Activated CD8-positive, alpha-beta memory T cell treated with anti-CD3 and anti-CD28 coated beads for 24 hours (primary cell): ENCODE results near the gene RAB44.

Experiments used
- DNase-seq: peaks from one replicate; pipeline ENCODE4 v3.0.0-alpha.2; 2020

Gene RAB44

DNA sequence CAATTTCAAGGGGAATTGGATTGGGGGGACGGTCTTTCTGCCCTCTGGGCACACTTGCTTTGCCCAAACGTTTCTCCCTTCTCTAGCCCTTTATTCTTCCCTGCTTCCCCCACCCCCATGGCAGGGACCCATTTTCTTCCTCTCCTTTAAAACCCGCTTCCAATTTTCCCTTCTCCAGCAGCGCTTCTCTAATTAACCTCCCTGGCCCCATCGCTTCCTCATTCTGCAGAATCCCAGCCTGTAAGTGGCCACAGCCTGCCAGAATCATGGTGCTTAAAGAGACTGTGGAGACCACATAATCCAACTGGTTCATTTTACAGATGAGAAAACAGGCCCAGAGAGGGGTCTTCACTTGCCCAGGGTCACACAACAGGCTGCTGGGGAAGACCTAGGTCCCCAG lies 80.2 kb downstream of the RAB44 start:
- no peak for DNase-seq

- DNase-seq = no peak
Measured at GRCh38 chr6:36779227-36779626, 81.6 kb downstream of the RAB44 start.

- no peak for DNase-seq
Measured at GRCh38 chr6:36780442-36781177, 83.0 kb downstream of the RAB44 start.

DNA sequence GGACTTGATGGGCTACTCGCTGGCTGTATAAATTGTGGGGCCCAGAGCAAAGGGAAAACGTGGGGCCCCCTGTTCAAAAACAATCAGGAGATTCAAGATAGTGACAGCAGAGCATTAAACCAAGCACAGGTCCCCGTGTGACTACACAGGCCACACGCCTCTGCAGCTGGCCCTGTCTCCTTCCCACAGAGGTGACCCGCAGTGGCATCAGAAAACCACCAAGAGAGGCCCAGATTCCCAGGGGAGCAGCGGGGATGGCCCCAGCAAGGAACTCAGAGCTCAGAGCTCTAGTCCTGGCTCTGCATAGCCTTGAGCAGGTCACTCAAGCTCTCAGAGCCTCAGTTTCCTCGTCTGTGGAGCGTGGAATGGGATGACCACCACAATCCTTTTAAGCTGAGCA lies 84.0 kb downstream of the RAB44 start:
- DNase-seq = no peak
